ENCODE results near the gene PRKN. TPM values are rescaled to one million over a fixed set of nuclear protein-coding genes. Genes with fewer than 3 reads are reported as not detected.

The PRKN gene
- total RNA-seq, 1 donor from 2014 or later: 2.8 TPM

DNA sequence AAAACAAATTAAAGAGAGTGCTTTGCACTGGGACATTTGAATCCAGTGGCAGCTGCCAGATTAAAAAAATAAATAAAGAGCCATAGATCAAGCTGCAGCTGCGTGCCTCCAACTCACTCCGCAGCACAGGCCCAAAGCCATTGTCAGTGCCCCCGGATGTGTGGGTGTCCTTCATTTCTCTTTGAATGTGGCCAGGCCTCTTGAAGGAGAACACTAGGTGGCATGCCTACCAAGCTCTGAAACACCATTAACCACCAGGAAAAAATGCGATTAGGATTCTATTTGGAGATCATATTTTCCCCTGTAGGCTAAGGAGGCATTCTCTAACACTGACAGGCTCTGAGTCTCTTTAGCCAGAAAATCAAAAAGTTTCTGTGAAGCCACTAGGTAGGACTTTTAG, 549.8 kb downstream of the PRKN start:
- Histone ChIP-seq H3K27ac (no peak overlapping the region), H3K9me3 (ENCODE audit: low read depth) (no peaks in the 10 kb centered on the region), H3K4me1 (no peaks in the 10 kb centered on the region), H2AFZ (replicated peaks) (no peak overlapping the region), H4K20me1 (ENCODE audit: low read depth) (no peaks in the 10 kb centered on the region), H3K9ac (no peak overlapping the region), H3K36me3 (no peaks in the 10 kb centered on the region), H3K4me2 (no peak overlapping the region), H3F3A (ENCODE audit: low read depth) (no peaks in the 10 kb centered on the region), H3K4me3 (no peak overlapping the region), H3K27me3 (no peaks in the 10 kb centered on the region), H3K79me2 (ENCODE audit: low read depth) (no peaks in the 10 kb centered on the region)
- peak; percentile 15 for DNase-seq (ENCODE audit: low spot score)
- Mint-ChIP-seq H3K27me3 (ENCODE audit: insufficient read depth, low read depth) (no peaks in the 10 kb centered on the region), H3K36me3 (no peaks in the 10 kb centered on the region), H3K4me1 (peaks cover 8% of the 10 kb centered on the region), H3K27ac (peak overlapping the region; percentile 64), H3K9me3 (no peaks in the 10 kb centered on the region), H3K4me3 (no peak overlapping the region)
- TF ChIP-seq EZH2phosphoT487 (IDR thresholded peaks at IDR 0.05) (no peak), EZH2 (IDR thresholded peaks at IDR 0.05) (no peak)
- TF ChIP-seq, protein P1, sequence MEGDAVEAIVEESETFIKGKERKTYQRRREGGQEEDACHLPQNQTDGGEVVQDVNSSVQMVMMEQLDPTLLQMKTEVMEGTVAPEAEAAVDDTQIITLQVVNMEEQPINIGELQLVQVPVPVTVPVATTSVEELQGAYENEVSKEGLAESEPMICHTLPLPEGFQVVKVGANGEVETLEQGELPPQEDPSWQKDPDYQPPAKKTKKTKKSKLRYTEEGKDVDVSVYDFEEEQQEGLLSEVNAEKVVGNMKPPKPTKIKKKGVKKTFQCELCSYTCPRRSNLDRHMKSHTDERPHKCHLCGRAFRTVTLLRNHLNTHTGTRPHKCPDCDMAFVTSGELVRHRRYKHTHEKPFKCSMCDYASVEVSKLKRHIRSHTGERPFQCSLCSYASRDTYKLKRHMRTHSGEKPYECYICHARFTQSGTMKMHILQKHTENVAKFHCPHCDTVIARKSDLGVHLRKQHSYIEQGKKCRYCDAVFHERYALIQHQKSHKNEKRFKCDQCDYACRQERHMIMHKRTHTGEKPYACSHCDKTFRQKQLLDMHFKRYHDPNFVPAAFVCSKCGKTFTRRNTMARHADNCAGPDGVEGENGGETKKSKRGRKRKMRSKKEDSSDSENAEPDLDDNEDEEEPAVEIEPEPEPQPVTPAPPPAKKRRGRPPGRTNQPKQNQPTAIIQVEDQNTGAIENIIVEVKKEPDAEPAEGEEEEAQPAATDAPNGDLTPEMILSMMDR (IDR thresholded peaks at IDR 0.05): peak; percentile 29

- Mint-ChIP-seq H3K27ac (no peak overlapping the region), H3K36me3 (no peaks in the 10 kb centered on the region), H3K27me3 (ENCODE audit: insufficient read depth, low read depth) (no peaks in the 10 kb centered on the region), H3K4me1 (peaks cover 13% of the 10 kb centered on the region), H3K9me3 (no peaks in the 10 kb centered on the region), H3K4me3 (no peak overlapping the region)
- TF ChIP-seq EZH2 (IDR thresholded peaks at IDR 0.05) (no peak), EZH2phosphoT487 (IDR thresholded peaks at IDR 0.05) (no peak)
- TF ChIP-seq, protein P1 (IDR thresholded peaks at IDR 0.05): no peak
- Histone ChIP-seq H3K9ac (no peak overlapping the region), H3K4me2 (no peak overlapping the region), H4K20me1 (ENCODE audit: low read depth) (no peaks in the 10 kb centered on the region), H2AFZ (replicated peaks) (no peak overlapping the region), H3K36me3 (no peaks in the 10 kb centered on the region), H3K4me3 (no peak overlapping the region), H3F3A (ENCODE audit: low read depth) (no peaks in the 10 kb centered on the region), H3K27ac (no peak overlapping the region), H3K79me2 (ENCODE audit: low read depth) (no peaks in the 10 kb centered on the region), H3K27me3 (no peaks in the 10 kb centered on the region), H3K9me3 (ENCODE audit: low read depth) (no peaks in the 10 kb centered on the region), H3K4me1 (no peaks in the 10 kb centered on the region)
- no peak for DNase-seq (ENCODE audit: low spot score)
These were observed 554.1 kb downstream of the PRKN start for GRCh38 chr6:162173466-162173865.

DNA sequence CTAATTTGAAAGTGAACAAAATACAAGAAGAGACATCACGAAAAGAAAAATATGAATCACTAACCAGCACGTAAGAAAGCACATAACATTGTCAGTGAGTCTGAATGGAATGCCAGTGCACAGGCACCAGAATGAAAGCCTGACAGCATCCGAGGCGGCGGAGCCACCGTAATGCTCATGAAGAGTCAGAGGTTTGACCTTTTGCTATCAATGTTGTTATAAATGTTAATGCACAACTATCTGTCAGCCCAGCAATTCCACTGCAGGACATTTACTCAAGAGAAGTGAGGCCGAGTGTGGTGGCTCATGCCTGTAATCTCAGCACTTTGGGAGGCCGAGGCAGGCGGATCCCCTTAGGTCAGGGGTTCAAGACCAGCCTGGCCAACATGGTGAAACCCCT, 562.1 kb downstream of the PRKN start:
- Mint-ChIP-seq H3K4me3 (no peak overlapping the region), H3K36me3 (no peaks in the 10 kb centered on the region), H3K9me3 (no peaks in the 10 kb centered on the region), H3K27ac (no peak overlapping the region), H3K4me1 (peaks cover 12% of the 10 kb centered on the region), H3K27me3 (ENCODE audit: insufficient read depth, low read depth) (peaks cover 4% of the 10 kb centered on the region)
- no peak for TF ChIP-seq EZH2phosphoT487 (IDR thresholded peaks at IDR 0.05)
- TF ChIP-seq EZH2 (IDR thresholded peaks at IDR 0.05): no peak
- TF ChIP-seq, protein P1 (IDR thresholded peaks at IDR 0.05): no peak
- Histone ChIP-seq H4K20me1 (ENCODE audit: low read depth) (no peaks in the 10 kb centered on the region), H3K9ac (no peak overlapping the region), H3K4me1 (peaks cover 13% of the 10 kb centered on the region), H3K9me3 (ENCODE audit: low read depth) (no peaks in the 10 kb centered on the region), H3K4me3 (no peak overlapping the region), H3K79me2 (ENCODE audit: low read depth) (no peaks in the 10 kb centered on the region), H3F3A (ENCODE audit: low read depth) (no peaks in the 10 kb centered on the region), H3K36me3 (no peaks in the 10 kb centered on the region), H3K27ac (no peak overlapping the region), H2AFZ (replicated peaks) (no peak overlapping the region), H3K4me2 (no peak overlapping the region), H3K27me3 (no peaks in the 10 kb centered on the region)
- DNase-seq (ENCODE audit: low spot score): no peak

All from neural progenitor cell (in vitro differentiated cells).